ENCODE data around the gene G6PD.
"Not testable (repeated sequence)": the region's sequence is repeated elsewhere in the genome, so short reads cannot be mapped to it uniquely, and the experiment has no call there.

The G6PD gene

GRCh38 chrX:154540897-154541535, 5.6 kb downstream of the G6PD start:
- peak overlapping the region in 1 of 2 experiments; percentile 65 for H3K14ac ChIP-seq (ENCODE audit: low read length in 2 of 2)
- peaks cover 0 to 15% of the 10 kb centered on the region in 2 experiments for H3K27me3 ChIP-seq (ENCODE audit: control insufficient read depth in 1 of 2, insufficient read depth in 1 of 2, low read length in 2 of 2)
- H3K4me3 ChIP-seq (ENCODE audit: insufficient read depth in 1 of 2, low read depth in 1 of 2, low read length in 2 of 2) = peak overlapping the region in 1 of 2 experiments; percentile 11
- peak overlapping the region; percentile 86 for H4K91ac ChIP-seq (ENCODE audit: low read length)
- 86% methylated on average over 19 of the region's 19 CpGs for WGBS
- peak overlapping the region; percentile 88 for H3K9ac ChIP-seq (ENCODE audit: low read length)
- H3K9me3 ChIP-seq (ENCODE audit: control insufficient read depth, low read length) = no peaks in the 10 kb centered on the region
- H2BK15ac ChIP-seq (ENCODE audit: low read depth, poor library complexity, severe bottlenecking) = no peak overlapping the region
- H3K4ac ChIP-seq (ENCODE audit: low read depth in 1 of 2, low read length in 2 of 2) = peak overlapping the region in 1 of 2 experiments; percentile 88
- no peak overlapping the region for H3K4me2 ChIP-seq (ENCODE audit: low read length, poor library complexity, severe bottlenecking)
- DNase-seq = no peak
- peak overlapping the region in 1 of 2 experiments; percentile 86 for H2BK12ac ChIP-seq (ENCODE audit: low read length in 2 of 2)
- no peak overlapping the region for H2AFZ ChIP-seq (ENCODE audit: low read depth, low read length)
- peak overlapping the region; percentile 74 for H2AK5ac ChIP-seq (ENCODE audit: low read length, severe bottlenecking)
- peaks cover 1% of the 10 kb centered on the region for H3K79me1 ChIP-seq (replicated peaks; ENCODE audit: low read length, poor library complexity, severe bottlenecking)
- H3K18ac ChIP-seq (ENCODE audit: low read depth in 1 of 2, low read length in 2 of 2) = peak overlapping the region; percentile 53 to 87
- peak overlapping the region; percentile 75 for H3K27ac ChIP-seq (ENCODE audit: low read length, poor library complexity, severe bottlenecking)
- H2BK5ac ChIP-seq (ENCODE audit: low read depth, low read length, poor library complexity, severe bottlenecking) = no peak overlapping the region
- H2BK120ac ChIP-seq (ENCODE audit: low read depth, low read length) = no peak overlapping the region
- no peak overlapping the region for H3K23ac ChIP-seq (ENCODE audit: low read length in 2 of 2)
- peaks cover 15 to 39% of the 10 kb centered on the region in 2 experiments for H3K36me3 ChIP-seq (ENCODE audit: control insufficient read depth in 1 of 2, insufficient read depth in 2 of 2, low read depth in 1 of 2, low read length in 2 of 2)
- peak overlapping the region; percentile 92 for H4K8ac ChIP-seq (ENCODE audit: low read length)
- peaks cover 27% of the 10 kb centered on the region for H3K4me1 ChIP-seq (ENCODE audit: control insufficient read depth, insufficient read depth, low read depth, low read length)

GRCh38 chrX:154540365-154540764, 6.3 kb downstream of the G6PD start:
- DNase-seq; H2AK5ac ChIP-seq (ENCODE audit: low read length, severe bottlenecking); H3K79me1 ChIP-seq (replicated peaks; ENCODE audit: low read length, poor library complexity, severe bottlenecking); H4K91ac ChIP-seq (ENCODE audit: low read length); H3K4me3 ChIP-seq (ENCODE audit: insufficient read depth in 1 of 2, low read depth in 1 of 2, low read length in 2 of 2); H3K14ac ChIP-seq (ENCODE audit: low read length in 2 of 2); H3K9me3 ChIP-seq (ENCODE audit: control insufficient read depth, low read length); H3K27ac ChIP-seq (ENCODE audit: low read length, poor library complexity, severe bottlenecking); H2BK12ac ChIP-seq (ENCODE audit: low read length in 2 of 2); H4K8ac ChIP-seq (ENCODE audit: low read length); H3K18ac ChIP-seq (ENCODE audit: low read depth in 1 of 2, low read length in 2 of 2); H2BK5ac ChIP-seq (ENCODE audit: low read depth, low read length, poor library complexity, severe bottlenecking); H3K23ac ChIP-seq (ENCODE audit: low read length in 2 of 2); H3K4ac ChIP-seq (ENCODE audit: low read depth in 1 of 2, low read length in 2 of 2); H2BK120ac ChIP-seq (ENCODE audit: low read depth, low read length); H3K9ac ChIP-seq (ENCODE audit: low read length); H3K4me2 ChIP-seq (ENCODE audit: low read length, poor library complexity, severe bottlenecking); H2BK15ac ChIP-seq (ENCODE audit: low read depth, poor library complexity, severe bottlenecking); H2AFZ ChIP-seq (ENCODE audit: low read depth, low read length): not testable (repeated sequence)
- Histone ChIP-seq H3K4me1 (ENCODE audit: control insufficient read depth, insufficient read depth, low read depth, low read length) (peaks cover 24% of the 10 kb centered on the region), H3K36me3 (ENCODE audit: control insufficient read depth in 1 of 2, insufficient read depth in 2 of 2, low read depth in 1 of 2, low read length in 2 of 2) (peaks cover 22 to 41% of the 10 kb centered on the region in 2 experiments), H3K27me3 (ENCODE audit: control insufficient read depth in 1 of 2, insufficient read depth in 1 of 2, low read length in 2 of 2) (peaks cover 0 to 15% of the 10 kb centered on the region in 2 experiments)
- 92% methylated on average over 5 of the region's 7 CpGs for WGBS

GRCh38 chrX:154539077-154539476, 7.6 kb downstream of the G6PD start:
- no peak overlapping the region for H2AFZ ChIP-seq (ENCODE audit: low read depth, low read length)
- H3K14ac ChIP-seq (ENCODE audit: low read length in 2 of 2) = no peak overlapping the region
- H3K4ac ChIP-seq (ENCODE audit: low read depth in 1 of 2, low read length in 2 of 2) = no peak overlapping the region
- no peak overlapping the region for H4K91ac ChIP-seq (ENCODE audit: low read length)
- H3K27ac ChIP-seq (ENCODE audit: low read length, poor library complexity, severe bottlenecking) = no peak overlapping the region
- H4K8ac ChIP-seq (ENCODE audit: low read length) = no peak overlapping the region
- no peak overlapping the region for H2AK5ac ChIP-seq (ENCODE audit: low read length, severe bottlenecking)
- H2BK12ac ChIP-seq (ENCODE audit: low read length in 2 of 2) = no peak overlapping the region
- no peak overlapping the region for H3K4me3 ChIP-seq (ENCODE audit: insufficient read depth in 1 of 2, low read depth in 1 of 2, low read length in 2 of 2)
- H3K4me1 ChIP-seq (ENCODE audit: control insufficient read depth, insufficient read depth, low read depth, low read length) = peaks cover 28% of the 10 kb centered on the region
- peaks cover 0 to 15% of the 10 kb centered on the region in 2 experiments for H3K27me3 ChIP-seq (ENCODE audit: control insufficient read depth in 1 of 2, insufficient read depth in 1 of 2, low read length in 2 of 2)
- peak overlapping the region in 1 of 2 experiments; percentile 21 for H3K18ac ChIP-seq (ENCODE audit: low read depth in 1 of 2, low read length in 2 of 2)
- no peak overlapping the region for H2BK5ac ChIP-seq (ENCODE audit: low read depth, low read length, poor library complexity, severe bottlenecking)
- no peak overlapping the region for H2BK15ac ChIP-seq (ENCODE audit: low read depth, poor library complexity, severe bottlenecking)
- no peak overlapping the region for H3K23ac ChIP-seq (ENCODE audit: low read length in 2 of 2)
- H3K79me1 ChIP-seq (replicated peaks; ENCODE audit: low read length, poor library complexity, severe bottlenecking) = peaks cover 4% of the 10 kb centered on the region
- no peak for DNase-seq
- no peak overlapping the region for H2BK120ac ChIP-seq (ENCODE audit: low read depth, low read length)
- H3K36me3 ChIP-seq (ENCODE audit: control insufficient read depth in 1 of 2, insufficient read depth in 2 of 2, low read depth in 1 of 2, low read length in 2 of 2) = peaks cover 33 to 40% of the 10 kb centered on the region in 2 experiments
- H3K9ac ChIP-seq (ENCODE audit: low read length) = no peak overlapping the region
- no peak overlapping the region for H3K4me2 ChIP-seq (ENCODE audit: low read length, poor library complexity, severe bottlenecking)
- 90% methylated on average over 7 of the region's 8 CpGs for WGBS
- H3K9me3 ChIP-seq (ENCODE audit: control insufficient read depth, low read length) = no peaks in the 10 kb centered on the region

- DNase-seq = no peak
- Histone ChIP-seq H2AFZ (ENCODE audit: low read depth, low read length) (no peak overlapping the region), H3K4me3 (ENCODE audit: insufficient read depth in 1 of 2, low read depth in 1 of 2, low read length in 2 of 2) (no peak overlapping the region), H4K8ac (ENCODE audit: low read length) (peak overlapping the region; percentile 28), H2BK15ac (ENCODE audit: low read depth, poor library complexity, severe bottlenecking) (no peak overlapping the region), H3K27me3 (ENCODE audit: control insufficient read depth in 1 of 2, insufficient read depth in 1 of 2, low read length in 2 of 2) (peaks cover 0 to 14% of the 10 kb centered on the region in 2 experiments), H3K23ac (ENCODE audit: low read length in 2 of 2) (no peak overlapping the region), H3K9ac (ENCODE audit: low read length) (no peak overlapping the region), H3K4me2 (ENCODE audit: low read length, poor library complexity, severe bottlenecking) (no peak overlapping the region), H2BK12ac (ENCODE audit: low read length in 2 of 2) (no peak overlapping the region), H3K14ac (ENCODE audit: low read length in 2 of 2) (no peak overlapping the region), H3K18ac (ENCODE audit: low read depth in 1 of 2, low read length in 2 of 2) (no peak overlapping the region), H3K4ac (ENCODE audit: low read depth in 1 of 2, low read length in 2 of 2) (no peak overlapping the region), H3K27ac (ENCODE audit: low read length, poor library complexity, severe bottlenecking) (no peak overlapping the region), H3K79me1 (replicated peaks; ENCODE audit: low read length, poor library complexity, severe bottlenecking) (peaks cover 4% of the 10 kb centered on the region), H2BK120ac (ENCODE audit: low read depth, low read length) (no peak overlapping the region), H4K91ac (ENCODE audit: low read length) (peak overlapping the region; percentile 7), H2AK5ac (ENCODE audit: low read length, severe bottlenecking) (no peak overlapping the region), H2BK5ac (ENCODE audit: low read depth, low read length, poor library complexity, severe bottlenecking) (no peak overlapping the region), H3K9me3 (ENCODE audit: control insufficient read depth, low read length) (no peaks in the 10 kb centered on the region), H3K36me3 (ENCODE audit: control insufficient read depth in 1 of 2, insufficient read depth in 2 of 2, low read depth in 1 of 2, low read length in 2 of 2) (peaks cover 51% of the 10 kb centered on the region in 2 experiments), H3K4me1 (ENCODE audit: control insufficient read depth, insufficient read depth, low read depth, low read length) (peaks cover 21% of the 10 kb centered on the region)
- 97% methylated on average over 8 of the region's 9 CpGs for WGBS
Observed at GRCh38 chrX:154535892-154536291, 10.8 kb downstream of the G6PD start.

Data from mesenchymal stem cell (in vitro differentiated cells and primary cell).